Smooth muscle cell (in vitro differentiated cells): ENCODE measurements around the gene PTPRU. TPM values are rescaled to one million over a fixed set of nuclear protein-coding genes. Genes with fewer than 3 reads are reported as not detected.

ENCODE experiments used
- DNase-seq: peaks from one replicate; lab custom pipeline; 2025; ENCODE audit not compliant: unreplicated experiment; lab: John Stamatoyannopoulos, UW
- H2AFZ ChIP-seq: fragments of 200-600 bp; sonication (generic); 2 replicates; pipeline ENCODE4 v1.6.0; 2016; ENCODE audit warnings: antibody characterized with exemption, low read depth, mild to moderate bottlenecking
- H3F3A ChIP-seq: fragments of 200-600 bp; sonication (generic); 2 replicates; pipeline ENCODE4 v1.6.0; 2017; ENCODE audit warnings: antibody characterized with exemption, low read depth
- H3K27ac ChIP-seq: fragments of 200-600 bp; sonication (generic); 2 replicates; pipeline ENCODE4 v1.5.1; 2016; ENCODE audit warnings: low read depth, mild to moderate bottlenecking
- H3K27me3 ChIP-seq: fragments of 200-600 bp; sonication (generic); 2 replicates; pipeline ENCODE4 v1.6.1; 2016; ENCODE audit warnings: low read depth, mild to moderate bottlenecking
- H3K36me3 ChIP-seq: fragments of 200-600 bp; sonication (generic); 2 replicates; pipeline ENCODE4 v1.5.1; 2016; ENCODE audit warnings: low read depth
- H3K4me1 ChIP-seq: fragments of 200-600 bp; sonication (generic); 2 replicates; pipeline ENCODE4 v1.5.1; 2016; ENCODE audit warnings: low read depth
- H3K4me2 ChIP-seq: fragments of 200-600 bp; sonication (generic); 2 replicates; pipeline ENCODE4 v1.6.0; 2016; ENCODE audit warnings: mild to moderate bottlenecking
- H3K4me3 ChIP-seq: fragments of 200-600 bp; sonication (generic); 2 replicates; pipeline ENCODE4 v1.5.1; 2016; ENCODE audit warnings: mild to moderate bottlenecking
- H3K79me2 ChIP-seq: fragments of 200-600 bp; sonication (generic); 2 replicates; pipeline ENCODE4 v1.6.0; 2016; ENCODE audit warnings: low read depth, mild to moderate bottlenecking
- H3K9ac ChIP-seq: fragments of 200-600 bp; sonication (generic); 2 replicates; pipeline ENCODE4 v1.6.0; 2016; ENCODE audit warnings: low read depth
- H3K9me3 ChIP-seq: fragments of 200-600 bp; sonication (generic); replicated peaks from 2 replicates; pipeline ENCODE4 v1.5.1; 2016; ENCODE audit warnings: low read depth
- H4K20me1 ChIP-seq: fragments of 200-600 bp; sonication (generic); 2 replicates; pipeline ENCODE4 v1.6.0; 2016; ENCODE audit warnings: low read depth
- WGBS: methylation state at CpG from one replicate; pipeline ENCODE4 v1.1.7; 2016; ENCODE audit warnings: low lambda C conversion rate; 5-methylcytosine and 5-hydroxymethylcytosine counted together
- polyA plus RNA-seq: library from polyadenylated mRNA; unstranded; fragments of >200 nt; fragmentation: Nextera tagmentation; extraction: Ambion mirVana; gene quantifications from 2 replicates; pipeline ENCODE4 v1.2.1, GENCODE V29; 2016
- total RNA-seq: library from RNA; depleted of rRNA; stranded (reverse); fragments of >200 nt; gene quantifications from 2 replicates; pipeline ENCODE4 v1.2.3, GENCODE V29; 2014
- TF ChIP-seq, protein P1 (sequence below): fragments of 200-600 bp; sonication (generic); IDR thresholded peaks from 2 replicates; pipeline ENCODE4 v1.5.1; 2017; ENCODE audit warnings: borderline replicate concordance, mild to moderate bottlenecking, antibody characterized with exemption; ENCODE audit not compliant: insufficient read depth, poor library complexity, severe bottlenecking

Gene PTPRU
- 43.6 and 67.8 TPM in 2 replicates for total RNA-seq
- 39.8 and 41.1 TPM in 2 replicates for polyA plus RNA-seq

DNA sequence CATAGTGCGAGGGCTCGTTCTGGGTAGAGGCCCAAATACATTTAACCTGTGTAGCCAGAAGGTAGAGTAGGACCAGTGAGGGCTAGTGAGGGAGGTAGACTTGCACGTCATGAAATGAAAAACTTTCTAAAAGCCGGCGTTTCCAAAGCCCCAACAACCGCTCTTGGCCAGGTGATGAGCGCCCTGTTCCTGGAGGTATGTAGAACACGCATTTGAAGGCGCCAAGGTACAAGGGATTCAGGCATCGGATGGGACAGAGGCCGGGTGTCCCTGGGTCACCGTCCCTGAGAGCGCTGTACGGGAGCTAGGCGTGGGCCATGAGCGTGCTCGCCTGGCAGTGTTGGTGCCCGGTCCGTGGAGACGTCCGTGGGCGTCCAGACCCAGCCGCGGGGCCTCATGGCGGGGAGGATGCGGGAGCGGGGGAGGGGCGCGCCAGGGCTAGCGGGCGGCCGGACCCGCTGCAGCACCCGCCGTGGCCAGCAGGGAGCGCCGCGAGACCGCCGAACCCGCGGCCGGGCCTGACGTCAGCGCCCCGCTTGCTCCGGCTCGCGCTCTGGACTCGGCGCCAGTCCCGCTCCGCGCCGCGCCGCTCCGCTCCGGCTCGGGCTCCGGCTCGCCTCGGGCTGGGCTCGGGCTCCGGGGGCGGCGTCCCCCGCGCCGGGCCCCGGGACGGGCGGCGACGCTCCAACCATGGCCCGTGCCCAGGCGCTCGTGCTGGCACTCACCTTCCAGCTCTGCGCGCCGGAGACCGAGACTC, at the start of gene PTPRU:
Gene PTPRU, plus strand, starts transcription at position 568 of the 757 bp plus-strand sequence. Its CDS starts 123 bp downstream, at position 691.
- H4K20me1 ChIP-seq, result peaks cover 4% of the 10 kb centered on the region
- peak within 1 kb of the TSS; percentile 64 for H3K4me3 ChIP-seq
- H2AFZ ChIP-seq, result peak within 1 kb of the TSS; percentile 71
- peak; percentile 67 for DNase-seq
- H3K4me1 ChIP-seq, result peaks cover 31% of the 10 kb centered on the region
- H3K27me3 ChIP-seq, result no peaks in the 10 kb centered on the region
- peak within 1 kb of the TSS; percentile 46 for H3K27ac ChIP-seq
- peaks cover 9% of the 10 kb centered on the region for H3F3A ChIP-seq
- H3K79me2 ChIP-seq, result peaks cover 11% of the 10 kb centered on the region
- no peaks in the 10 kb centered on the region for H3K9me3 ChIP-seq
- peak within 1 kb of the TSS; percentile 70 for H3K9ac ChIP-seq
- WGBS, result 14% methylated on average over 45 of the region's 82 CpGs
- TF ChIP-seq, protein P1, sequence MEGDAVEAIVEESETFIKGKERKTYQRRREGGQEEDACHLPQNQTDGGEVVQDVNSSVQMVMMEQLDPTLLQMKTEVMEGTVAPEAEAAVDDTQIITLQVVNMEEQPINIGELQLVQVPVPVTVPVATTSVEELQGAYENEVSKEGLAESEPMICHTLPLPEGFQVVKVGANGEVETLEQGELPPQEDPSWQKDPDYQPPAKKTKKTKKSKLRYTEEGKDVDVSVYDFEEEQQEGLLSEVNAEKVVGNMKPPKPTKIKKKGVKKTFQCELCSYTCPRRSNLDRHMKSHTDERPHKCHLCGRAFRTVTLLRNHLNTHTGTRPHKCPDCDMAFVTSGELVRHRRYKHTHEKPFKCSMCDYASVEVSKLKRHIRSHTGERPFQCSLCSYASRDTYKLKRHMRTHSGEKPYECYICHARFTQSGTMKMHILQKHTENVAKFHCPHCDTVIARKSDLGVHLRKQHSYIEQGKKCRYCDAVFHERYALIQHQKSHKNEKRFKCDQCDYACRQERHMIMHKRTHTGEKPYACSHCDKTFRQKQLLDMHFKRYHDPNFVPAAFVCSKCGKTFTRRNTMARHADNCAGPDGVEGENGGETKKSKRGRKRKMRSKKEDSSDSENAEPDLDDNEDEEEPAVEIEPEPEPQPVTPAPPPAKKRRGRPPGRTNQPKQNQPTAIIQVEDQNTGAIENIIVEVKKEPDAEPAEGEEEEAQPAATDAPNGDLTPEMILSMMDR, result peak; percentile 64
- H3K36me3 ChIP-seq, result no peaks in the 10 kb centered on the region
- H3K4me2 ChIP-seq, result peak within 1 kb of the TSS; percentile 85

DNA sequence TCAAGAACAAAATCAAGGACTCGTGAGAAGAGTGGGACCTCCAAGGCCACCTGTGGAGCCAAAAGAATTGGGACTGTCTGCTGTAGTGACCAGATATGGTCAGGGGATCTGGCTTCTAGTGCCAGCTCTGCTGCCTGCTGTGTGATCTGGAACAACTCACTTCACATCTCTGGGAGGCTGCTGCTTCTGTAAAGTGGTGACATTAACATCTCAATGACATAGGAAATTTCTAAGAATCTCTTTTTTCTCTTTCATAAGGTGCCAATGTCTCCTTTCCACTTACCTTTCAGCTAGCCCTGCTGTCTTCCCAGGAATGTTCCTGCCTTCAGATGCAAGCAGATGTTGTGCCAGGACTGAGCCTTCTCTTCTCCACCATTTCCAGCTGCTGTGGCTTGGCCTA, 49.6 kb upstream of the PTPRU start:
- no peaks in the 10 kb centered on the region for H4K20me1 ChIP-seq
- WGBS, result 77% methylated on average over 1 of the region's 1 CpG
- DNase-seq, result no peak
- H3K9me3 ChIP-seq, result no peaks in the 10 kb centered on the region
- no peaks in the 10 kb centered on the region for H3K27me3 ChIP-seq
- peaks cover 3% of the 10 kb centered on the region for H3K4me1 ChIP-seq
- no peak overlapping the region for H3K4me3 ChIP-seq
- TF ChIP-seq, protein P1, result no peak
- H3K4me2 ChIP-seq, result no peak overlapping the region
- H2AFZ ChIP-seq, result no peak overlapping the region
- H3K36me3 ChIP-seq, result no peaks in the 10 kb centered on the region
- H3F3A ChIP-seq, result peaks cover 3% of the 10 kb centered on the region
- no peaks in the 10 kb centered on the region for H3K79me2 ChIP-seq
- H3K27ac ChIP-seq, result peak overlapping the region; percentile 19
- no peak overlapping the region for H3K9ac ChIP-seq

DNA sequence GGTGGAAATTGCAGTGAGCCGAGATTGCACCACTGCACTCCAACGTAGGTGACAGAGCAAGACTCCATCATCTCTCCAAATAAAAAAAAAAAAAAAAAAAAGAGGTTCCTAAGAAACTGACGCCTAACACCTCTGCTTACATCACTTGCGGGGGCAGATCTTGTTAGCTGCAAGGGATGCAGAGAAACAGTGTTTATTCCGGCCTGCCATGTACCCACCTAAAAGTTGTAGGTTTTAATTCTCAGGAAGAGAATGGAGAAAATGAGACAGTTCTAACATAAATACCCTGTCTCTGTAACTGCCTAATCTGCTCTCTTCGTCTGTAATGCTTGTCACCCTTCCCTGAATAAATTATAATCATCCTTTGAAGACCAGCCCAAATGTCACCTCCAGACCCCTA, 45.6 kb upstream of the PTPRU start:
- DNase-seq, result no peak
- TF ChIP-seq, protein P1, result no peak
- H3K36me3 ChIP-seq, result no peaks in the 10 kb centered on the region
- H3K9ac ChIP-seq, result no peak overlapping the region
- no peaks in the 10 kb centered on the region for H3K9me3 ChIP-seq
- H3K4me1 ChIP-seq, result no peaks in the 10 kb centered on the region
- no peaks in the 10 kb centered on the region for H3F3A ChIP-seq
- H4K20me1 ChIP-seq, result no peaks in the 10 kb centered on the region
- no peak overlapping the region for H3K27ac ChIP-seq
- no peak overlapping the region for H3K4me2 ChIP-seq
- H3K4me3 ChIP-seq, result no peak overlapping the region
- H3K27me3 ChIP-seq, result no peaks in the 10 kb centered on the region
- WGBS, result 96% methylated on average over 6 of the region's 6 CpGs
- H3K79me2 ChIP-seq, result no peaks in the 10 kb centered on the region
- no peak overlapping the region for H2AFZ ChIP-seq
